SK-N-SH treated with all-trans-retinoic acid at 6 μM for 48 hours (cell line): Measurements from ENCODE around the gene AKIP1.

ENCODE experiments used
- PPARA ChIP-seq: fragments of 250-450 bp; sonication (Bioruptor Pico); IDR thresholded peaks from 2 replicates; pipeline ENCODE4 v1.5.0; 2020; ENCODE audit warnings: mild to moderate bottlenecking, borderline replicate concordance
- ZNF565 ChIP-seq: fragments of 450-650 bp; formaldehyde crosslinking; conservative IDR thresholded peaks from 2 replicates; pipeline ENCODE4 v1.5.0; 2020; ENCODE audit warnings: low read depth, mild to moderate bottlenecking, moderate library complexity
- TF ChIP-seq, protein P1 (sequence below): fragments of 250-450 bp; sonication (Bioruptor Pico); IDR thresholded peaks from 2 replicates; pipeline ENCODE4 v1.8.0; 2020; ENCODE audit warnings: mild to moderate bottlenecking, moderate library complexity, borderline replicate concordance

DNA sequence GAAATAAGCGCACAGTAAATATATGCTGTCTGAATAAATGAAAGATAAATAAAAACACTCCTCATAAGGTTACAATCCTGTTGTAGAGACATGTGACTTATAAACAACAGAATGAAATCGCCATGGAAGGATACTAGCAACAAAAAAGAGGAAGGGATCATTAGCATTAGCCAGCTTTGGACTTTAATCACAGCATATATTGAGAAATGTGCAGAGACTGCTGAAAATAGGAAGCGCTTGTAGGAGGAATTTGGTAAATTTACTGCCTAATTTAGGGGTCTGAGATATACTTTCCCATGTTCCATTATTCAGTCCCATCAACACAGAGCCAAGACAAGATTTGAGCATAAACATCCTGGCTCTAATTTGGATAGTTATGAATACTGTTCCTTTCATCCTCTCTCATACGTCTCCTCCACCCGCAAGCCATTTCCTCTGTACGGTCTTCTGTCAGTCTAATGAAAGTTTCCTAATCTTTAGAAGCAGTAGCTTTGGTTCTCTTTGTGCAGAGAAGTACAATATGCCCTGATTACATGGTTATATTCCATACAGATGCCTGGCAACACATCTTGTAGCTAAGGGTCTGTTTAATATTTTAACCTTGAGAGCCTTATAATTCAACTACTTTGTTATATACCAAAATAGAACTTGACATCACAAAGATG, 37.1 kb upstream of the AKIP1 start:
- no peak for TF ChIP-seq PPARA (CRISPR knock-in tag)
- TF ChIP-seq ZNF565, result no peak
- TF ChIP-seq, protein P1, sequence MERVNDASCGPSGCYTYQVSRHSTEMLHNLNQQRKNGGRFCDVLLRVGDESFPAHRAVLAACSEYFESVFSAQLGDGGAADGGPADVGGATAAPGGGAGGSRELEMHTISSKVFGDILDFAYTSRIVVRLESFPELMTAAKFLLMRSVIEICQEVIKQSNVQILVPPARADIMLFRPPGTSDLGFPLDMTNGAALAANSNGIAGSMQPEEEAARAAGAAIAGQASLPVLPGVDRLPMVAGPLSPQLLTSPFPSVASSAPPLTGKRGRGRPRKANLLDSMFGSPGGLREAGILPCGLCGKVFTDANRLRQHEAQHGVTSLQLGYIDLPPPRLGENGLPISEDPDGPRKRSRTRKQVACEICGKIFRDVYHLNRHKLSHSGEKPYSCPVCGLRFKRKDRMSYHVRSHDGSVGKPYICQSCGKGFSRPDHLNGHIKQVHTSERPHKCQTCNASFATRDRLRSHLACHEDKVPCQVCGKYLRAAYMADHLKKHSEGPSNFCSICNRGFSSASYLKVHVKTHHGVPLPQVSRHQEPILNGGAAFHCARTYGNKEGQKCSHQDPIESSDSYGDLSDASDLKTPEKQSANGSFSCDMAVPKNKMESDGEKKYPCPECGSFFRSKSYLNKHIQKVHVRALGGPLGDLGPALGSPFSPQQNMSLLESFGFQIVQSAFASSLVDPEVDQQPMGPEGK (CRISPR knock-in tag), result no peak
